DOHH2 (cell line): ENCODE measurements around the gene ZNF609.

Experiments used
- H3F3A ChIP-seq: fragments of 200-600 bp; sonication (generic), shearing (Covaris generic); 2 replicates; pipeline ENCODE4 v1.6.0; 2016; ENCODE audit warnings: antibody characterized with exemption, mild to moderate bottlenecking; ENCODE audit not compliant: control insufficient read depth, insufficient read depth
- H3K27ac ChIP-seq: fragments of 200-600 bp; sonication (generic); 2 replicates; pipeline ENCODE4 v1.5.1; 2014; ENCODE audit warnings: low read depth, mild to moderate bottlenecking, low read length, moderate library complexity
- H3K27me3 ChIP-seq: fragments of 200-600 bp; sonication (generic); 2 replicates; pipeline ENCODE4 v1.6.1; 2014; ENCODE audit warnings: mild to moderate bottlenecking, low read length, mixed read lengths; ENCODE audit not compliant: control insufficient read depth
- H3K36me3 ChIP-seq: fragments of 200-600 bp; sonication (generic); 2 replicates; pipeline ENCODE4 v1.6.1; 2014; ENCODE audit warnings: mild to moderate bottlenecking, low read length, moderate library complexity, mixed read lengths; ENCODE audit not compliant: control insufficient read depth
- H3K4me1 ChIP-seq: fragments of 200-600 bp; sonication (generic); 2 replicates; pipeline ENCODE4 v1.6.1; 2014; ENCODE audit warnings: mild to moderate bottlenecking, low read length, mixed read lengths; ENCODE audit not compliant: control insufficient read depth
- H3K4me2 ChIP-seq: fragments of 200-600 bp; sonication (generic); 2 replicates; pipeline ENCODE4 v1.6.0; 2014; ENCODE audit warnings: mild to moderate bottlenecking, low read length, moderate library complexity
- H3K4me3 ChIP-seq: fragments of 200-600 bp; sonication (generic); 2 replicates; pipeline ENCODE4 v1.5.1; 2014; ENCODE audit warnings: mild to moderate bottlenecking, low read length, mixed read lengths
- H3K79me2 ChIP-seq: fragments of 200-600 bp; sonication (generic); 2 replicates; pipeline ENCODE4 v1.6.1; 2014; ENCODE audit warnings: mild to moderate bottlenecking, low read length, mixed read lengths; ENCODE audit not compliant: control insufficient read depth
- H3K9me2 ChIP-seq: fragments of 200-600 bp; sonication (generic); replicated peaks from 2 replicates; pipeline ENCODE4 v1.6.1; 2014; ENCODE audit warnings: mild to moderate bottlenecking, low read length, mixed read lengths; ENCODE audit not compliant: control insufficient read depth
- H3K9me3 ChIP-seq: fragments of 200-600 bp; sonication (generic); 2 replicates; pipeline ENCODE4 v1.6.1; 2014; ENCODE audit warnings: antibody characterized with exemption, low read length, mixed read lengths; ENCODE audit not compliant: control insufficient read depth, insufficient read depth
- H4K20me1 ChIP-seq: fragments of 200-600 bp; sonication (generic); 2 replicates; pipeline ENCODE4 v1.6.0; 2014; ENCODE audit warnings: low read depth, mild to moderate bottlenecking, antibody characterized with exemption, low read length, moderate library complexity; ENCODE audit not compliant: control insufficient read depth, insufficient read depth
- EZH2phosphoT487 ChIP-seq: fragments of 200-600 bp; sonication (generic); IDR thresholded peaks from 2 replicates; pipeline ENCODE4 v1.6.1; 2017; ENCODE audit warnings: borderline replicate concordance, mild to moderate bottlenecking, antibody characterized with exemption, low read length, moderate library complexity, mixed read lengths
- TF ChIP-seq, protein P1 (sequence below): fragments of 200-600 bp; sonication (generic); IDR thresholded peaks from one replicate; pipeline ENCODE4 v1.5.1; 2014; ENCODE audit warnings: antibody characterized with exemption, mild to moderate bottlenecking, low read depth, low read length; ENCODE audit not compliant: poor library complexity, severe bottlenecking

The ZNF609 gene

DNA sequence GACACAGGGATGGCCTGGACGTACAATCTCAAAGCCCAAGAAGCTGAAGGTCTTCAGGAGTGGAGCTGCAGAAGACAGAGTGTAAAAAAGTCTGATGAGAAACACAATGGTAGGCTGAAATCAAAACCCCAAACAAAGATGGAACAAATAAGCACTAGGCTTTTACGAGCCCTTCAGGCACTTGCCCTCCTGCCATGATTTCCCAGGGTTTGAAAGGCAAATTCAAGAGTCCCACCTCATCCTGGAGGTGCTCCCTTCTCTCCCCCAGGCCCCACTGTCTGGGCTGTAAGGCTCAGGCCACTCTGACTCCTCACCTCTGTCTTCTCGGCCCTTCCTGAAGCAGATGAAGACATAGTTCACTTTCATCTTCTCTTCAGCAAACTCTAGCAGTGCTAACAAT, 228.4 kb downstream of the ZNF609 start:
- H3K4me3 ChIP-seq: no peak overlapping the region
- no peaks in the 10 kb centered on the region for H3K27me3 ChIP-seq
- H3K4me2 ChIP-seq: no peak overlapping the region
- H3K36me3 ChIP-seq: peaks cover 55% of the 10 kb centered on the region
- H4K20me1 ChIP-seq: 0 out of 2 replicates have a peak, but pooled peaks cover 5% of the 10 kb centered on the region
- H3K79me2 ChIP-seq: peaks cover 14% of the 10 kb centered on the region
- H3K9me3 ChIP-seq: no peaks in the 10 kb centered on the region
- no peak overlapping the region for H3K27ac ChIP-seq
- no peaks in the 10 kb centered on the region for H3K4me1 ChIP-seq
- TF ChIP-seq, protein P1, sequence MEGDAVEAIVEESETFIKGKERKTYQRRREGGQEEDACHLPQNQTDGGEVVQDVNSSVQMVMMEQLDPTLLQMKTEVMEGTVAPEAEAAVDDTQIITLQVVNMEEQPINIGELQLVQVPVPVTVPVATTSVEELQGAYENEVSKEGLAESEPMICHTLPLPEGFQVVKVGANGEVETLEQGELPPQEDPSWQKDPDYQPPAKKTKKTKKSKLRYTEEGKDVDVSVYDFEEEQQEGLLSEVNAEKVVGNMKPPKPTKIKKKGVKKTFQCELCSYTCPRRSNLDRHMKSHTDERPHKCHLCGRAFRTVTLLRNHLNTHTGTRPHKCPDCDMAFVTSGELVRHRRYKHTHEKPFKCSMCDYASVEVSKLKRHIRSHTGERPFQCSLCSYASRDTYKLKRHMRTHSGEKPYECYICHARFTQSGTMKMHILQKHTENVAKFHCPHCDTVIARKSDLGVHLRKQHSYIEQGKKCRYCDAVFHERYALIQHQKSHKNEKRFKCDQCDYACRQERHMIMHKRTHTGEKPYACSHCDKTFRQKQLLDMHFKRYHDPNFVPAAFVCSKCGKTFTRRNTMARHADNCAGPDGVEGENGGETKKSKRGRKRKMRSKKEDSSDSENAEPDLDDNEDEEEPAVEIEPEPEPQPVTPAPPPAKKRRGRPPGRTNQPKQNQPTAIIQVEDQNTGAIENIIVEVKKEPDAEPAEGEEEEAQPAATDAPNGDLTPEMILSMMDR: no peak
- no peak for TF ChIP-seq EZH2phosphoT487
- H3F3A ChIP-seq: no peaks in the 10 kb centered on the region
- H3K9me2 ChIP-seq: no peaks in the 10 kb centered on the region

DNA sequence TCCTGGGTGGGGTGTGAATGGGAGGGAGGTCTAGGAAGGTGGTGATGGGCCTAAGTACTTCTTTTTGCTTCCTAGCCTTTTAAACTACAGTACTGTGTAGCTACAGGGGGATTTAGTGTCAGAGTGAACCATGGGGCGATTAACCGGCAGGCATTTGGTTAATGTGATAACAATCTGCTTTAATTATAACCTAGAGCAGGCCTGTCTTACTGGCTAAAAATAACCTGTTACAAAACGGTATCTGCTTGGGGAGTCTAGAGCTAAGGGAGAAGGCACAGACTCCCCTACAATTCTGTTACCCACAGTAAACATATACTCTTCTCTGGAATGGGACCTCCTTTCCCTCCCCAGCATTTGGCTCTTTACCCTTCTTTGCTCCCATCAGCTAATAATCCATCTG, 229.6 kb downstream of the ZNF609 start:
- Histone ChIP-seq H3K79me2 (peaks cover 21% of the 10 kb centered on the region), H3F3A (no peaks in the 10 kb centered on the region), H4K20me1 (peaks cover 8% of the 10 kb centered on the region; the same call in 1 of the 2 replicates), H3K4me2 (no peak overlapping the region), H3K4me1 (peaks cover 7% of the 10 kb centered on the region), H3K9me3 (no peaks in the 10 kb centered on the region), H3K4me3 (no peak overlapping the region), H3K9me2 (no peaks in the 10 kb centered on the region), H3K36me3 (peaks cover 59% of the 10 kb centered on the region), H3K27ac (no peak overlapping the region), H3K27me3 (no peaks in the 10 kb centered on the region)
- no peak for TF ChIP-seq EZH2phosphoT487
- TF ChIP-seq, protein P1: no peak

DNA sequence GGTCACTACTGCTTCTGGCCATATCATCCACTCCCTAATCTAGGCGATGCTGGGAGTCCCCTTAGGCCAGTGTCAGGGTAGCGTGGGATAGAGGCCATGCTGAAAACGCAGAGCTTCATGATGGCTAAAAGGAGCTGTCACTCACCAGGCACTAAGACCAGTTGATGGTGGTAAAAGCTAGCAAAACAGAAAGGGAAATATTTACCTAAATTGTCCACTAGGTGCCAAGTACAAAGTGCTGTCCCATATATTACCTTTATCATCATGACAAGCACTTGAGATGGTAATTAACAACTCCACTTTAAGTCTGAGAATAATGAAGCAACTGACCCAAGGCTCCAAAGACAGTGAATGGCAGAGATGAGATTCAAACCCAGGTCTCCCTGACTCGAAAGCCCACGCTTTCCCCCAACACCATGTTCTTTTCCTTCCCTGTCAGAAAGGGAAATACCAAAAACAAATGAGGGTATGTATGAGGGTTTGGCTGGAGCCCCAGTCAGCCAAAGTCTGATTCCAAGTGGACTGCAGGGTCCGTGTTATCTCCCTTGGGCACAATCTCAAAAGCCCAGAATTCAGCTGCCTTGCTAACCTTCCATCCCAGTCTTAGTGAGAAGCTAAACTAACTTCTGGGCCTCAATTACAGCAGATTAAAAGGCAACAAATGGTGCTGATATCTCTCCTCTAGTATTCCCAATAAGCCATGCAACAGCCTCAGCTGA, 230.4 kb downstream of the ZNF609 start:
- Histone ChIP-seq H4K20me1 (peaks cover 10% of the 10 kb centered on the region; the same call in 1 of the 2 replicates), H3K27me3 (no peaks in the 10 kb centered on the region), H3K4me1 (peaks cover 14% of the 10 kb centered on the region), H3K27ac (no peak overlapping the region), H3K36me3 (peaks cover 62% of the 10 kb centered on the region), H3F3A (no peaks in the 10 kb centered on the region), H3K79me2 (peaks cover 25% of the 10 kb centered on the region), H3K4me3 (no peak overlapping the region), H3K4me2 (no peak overlapping the region), H3K9me2 (no peaks in the 10 kb centered on the region), H3K9me3 (no peaks in the 10 kb centered on the region)
- TF ChIP-seq, protein P1: peak; percentile 42
- no peak for TF ChIP-seq EZH2phosphoT487
